ENCODE results near the gene BRINP2.
A peak's percentile ranks its signal among the peaks of the same experiment; 100 is the strongest.

BRINP2 gene

GRCh38 chr1:177174921-177175634, 4.3 kb downstream of the BRINP2 start:
- no peak for DNase-seq (ENCODE audit: low spot score)
- TF ChIP-seq CTCF (IDR thresholded peaks at IDR 0.05) = no peak
- Histone ChIP-seq H3K4me3 (no peak overlapping the region), H3K27ac (no peak overlapping the region)

GRCh38 chr1:177181280-177181630, 10.5 kb downstream of the BRINP2 start:
- DNase-seq (ENCODE audit: low spot score) = no peak
- no peak overlapping the region for H3K27ac ChIP-seq
- TF ChIP-seq CTCF (IDR thresholded peaks at IDR 0.05) = no peak
- H3K4me3 ChIP-seq = peak overlapping the region; percentile 65

- Histone ChIP-seq H3K4me3 (peak overlapping the region; percentile 65), H3K27ac (no peak overlapping the region)
- peak; percentile 77 for TF ChIP-seq CTCF (IDR thresholded peaks at IDR 0.05)
- peak; percentile 77 for DNase-seq (ENCODE audit: low spot score)
Measured at GRCh38 chr1:177181631-177182291, 11.0 kb downstream of the BRINP2 start.

GRCh38 chr1:177183836-177184235, 13.1 kb downstream of the BRINP2 start:
- Histone ChIP-seq H3K27ac (no peak overlapping the region), H3K4me3 (no peak overlapping the region)
- no peak for TF ChIP-seq CTCF (IDR thresholded peaks at IDR 0.05)
- no peak for DNase-seq (ENCODE audit: low spot score)

- no peak overlapping the region for H3K27ac ChIP-seq
- H3K4me3 ChIP-seq = no peak overlapping the region
- DNase-seq (ENCODE audit: low spot score) = no peak
- TF ChIP-seq CTCF (IDR thresholded peaks at IDR 0.05) = no peak
Measured at GRCh38 chr1:177185209-177185608, 14.5 kb downstream of the BRINP2 start.

GRCh38 chr1:177186639-177187038, 15.9 kb downstream of the BRINP2 start:
- Histone ChIP-seq H3K4me3 (no peak overlapping the region), H3K27ac (no peak overlapping the region)
- DNase-seq (ENCODE audit: low spot score) = no peak
- no peak for TF ChIP-seq CTCF (IDR thresholded peaks at IDR 0.05)
